ENCODE results near the gene RD3L.
"Not testable (repeated sequence)": the region's sequence is repeated elsewhere in the genome, so short reads cannot be mapped to it uniquely, and the experiment has no call there.

The RD3L gene

GRCh38 chr14:103941973-103942736, at the start of gene RD3L:
TSS of gene RD3L (minus strand) at chr14:103942529. CDS start at chr14:103941695, 834 bp downstream.
- DNase-seq (ENCODE audit: low read depth), result no peak

- no peak for DNase-seq (ENCODE audit: low read depth)
Observed at GRCh38 chr14:103989964-103990363, 47.6 kb upstream of the RD3L start.

GRCh38 chr14:103989034-103989433, 46.7 kb upstream of the RD3L start:
- no peak for DNase-seq (ENCODE audit: low read depth)

- no peak for DNase-seq (ENCODE audit: low read depth)
Observed at GRCh38 chr14:103984196-103984595, 41.9 kb upstream of the RD3L start.

GRCh38 chr14:103980623-103981238, 38.4 kb upstream of the RD3L start:
- DNase-seq (ENCODE audit: low read depth), result not testable (repeated sequence)

GRCh38 chr14:103974575-103974974, 32.2 kb upstream of the RD3L start:
- no peak for DNase-seq (ENCODE audit: low read depth)

- DNase-seq (ENCODE audit: low read depth), result no peak
Observed at GRCh38 chr14:103973354-103973753, 31.0 kb upstream of the RD3L start.

- no peak for DNase-seq (ENCODE audit: low read depth)
Observed at GRCh38 chr14:103969961-103970360, 27.6 kb upstream of the RD3L start.

GRCh38 chr14:103966631-103967030, 24.3 kb upstream of the RD3L start:
- no peak for DNase-seq (ENCODE audit: low read depth)

GRCh38 chr14:103961928-103962578, 19.7 kb upstream of the RD3L start:
- no peak for DNase-seq (ENCODE audit: low read depth)

- no peak for DNase-seq (ENCODE audit: low read depth)
Observed at GRCh38 chr14:103960457-103961055, 18.2 kb upstream of the RD3L start.

GRCh38 chr14:103949131-103949790, 6.9 kb upstream of the RD3L start:
- no peak for DNase-seq (ENCODE audit: low read depth)

- DNase-seq (ENCODE audit: low read depth), result no peak
Observed at GRCh38 chr14:103948442-103948841, 6.1 kb upstream of the RD3L start.

GRCh38 chr14:103946975-103947374, 4.6 kb upstream of the RD3L start:
- no peak for DNase-seq (ENCODE audit: low read depth)

GRCh38 chr14:103943673-103944072, 1.3 kb upstream of the RD3L start:
- no peak for DNase-seq (ENCODE audit: low read depth)

GRCh38 chr14:103941462-103941861, 867 bp downstream of the RD3L start:
- DNase-seq (ENCODE audit: low read depth), result no peak

- DNase-seq (ENCODE audit: low read depth), result no peak
Observed at GRCh38 chr14:103935102-103935501, 7.2 kb downstream of the RD3L start.

- no peak for DNase-seq (ENCODE audit: low read depth)
Observed at GRCh38 chr14:103932791-103933490, 9.4 kb downstream of the RD3L start.

- DNase-seq (ENCODE audit: low read depth), result no peak
Observed at GRCh38 chr14:103931422-103931821, 10.9 kb downstream of the RD3L start.

- DNase-seq (ENCODE audit: low read depth), result no peak
Observed at GRCh38 chr14:103930051-103930604, 12.2 kb downstream of the RD3L start.

Data from non-pigmented ciliary epithelial cell (primary cell).